C4-2B (cell line): ENCODE measurements around the gene ACE.

ENCODE experiments used
- ZFX ChIP-seq: fragments of 450-650 bp; IDR thresholded peaks from 2 replicates; pipeline ENCODE4 v1.6.1; 2017
- TF ChIP-seq, protein P1 (sequence below): fragments of 450-650 bp; conservative IDR thresholded peaks from 2 replicates; pipeline ENCODE4 v1.5.1; 2017; ENCODE audit warnings: mild to moderate bottlenecking

- TF ChIP-seq, protein P1, sequence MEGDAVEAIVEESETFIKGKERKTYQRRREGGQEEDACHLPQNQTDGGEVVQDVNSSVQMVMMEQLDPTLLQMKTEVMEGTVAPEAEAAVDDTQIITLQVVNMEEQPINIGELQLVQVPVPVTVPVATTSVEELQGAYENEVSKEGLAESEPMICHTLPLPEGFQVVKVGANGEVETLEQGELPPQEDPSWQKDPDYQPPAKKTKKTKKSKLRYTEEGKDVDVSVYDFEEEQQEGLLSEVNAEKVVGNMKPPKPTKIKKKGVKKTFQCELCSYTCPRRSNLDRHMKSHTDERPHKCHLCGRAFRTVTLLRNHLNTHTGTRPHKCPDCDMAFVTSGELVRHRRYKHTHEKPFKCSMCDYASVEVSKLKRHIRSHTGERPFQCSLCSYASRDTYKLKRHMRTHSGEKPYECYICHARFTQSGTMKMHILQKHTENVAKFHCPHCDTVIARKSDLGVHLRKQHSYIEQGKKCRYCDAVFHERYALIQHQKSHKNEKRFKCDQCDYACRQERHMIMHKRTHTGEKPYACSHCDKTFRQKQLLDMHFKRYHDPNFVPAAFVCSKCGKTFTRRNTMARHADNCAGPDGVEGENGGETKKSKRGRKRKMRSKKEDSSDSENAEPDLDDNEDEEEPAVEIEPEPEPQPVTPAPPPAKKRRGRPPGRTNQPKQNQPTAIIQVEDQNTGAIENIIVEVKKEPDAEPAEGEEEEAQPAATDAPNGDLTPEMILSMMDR = no peak
- no peak for TF ChIP-seq ZFX
Observed at GRCh38 chr17:63464691-63465236, 12.1 kb upstream of the ACE start.
